ENCODE measurements around the gene SYCP1.
"Not testable (repeated sequence)": the region's sequence is repeated elsewhere in the genome, so short reads cannot be mapped to it uniquely, and the experiment has no call there.

The SYCP1 gene, protein sequence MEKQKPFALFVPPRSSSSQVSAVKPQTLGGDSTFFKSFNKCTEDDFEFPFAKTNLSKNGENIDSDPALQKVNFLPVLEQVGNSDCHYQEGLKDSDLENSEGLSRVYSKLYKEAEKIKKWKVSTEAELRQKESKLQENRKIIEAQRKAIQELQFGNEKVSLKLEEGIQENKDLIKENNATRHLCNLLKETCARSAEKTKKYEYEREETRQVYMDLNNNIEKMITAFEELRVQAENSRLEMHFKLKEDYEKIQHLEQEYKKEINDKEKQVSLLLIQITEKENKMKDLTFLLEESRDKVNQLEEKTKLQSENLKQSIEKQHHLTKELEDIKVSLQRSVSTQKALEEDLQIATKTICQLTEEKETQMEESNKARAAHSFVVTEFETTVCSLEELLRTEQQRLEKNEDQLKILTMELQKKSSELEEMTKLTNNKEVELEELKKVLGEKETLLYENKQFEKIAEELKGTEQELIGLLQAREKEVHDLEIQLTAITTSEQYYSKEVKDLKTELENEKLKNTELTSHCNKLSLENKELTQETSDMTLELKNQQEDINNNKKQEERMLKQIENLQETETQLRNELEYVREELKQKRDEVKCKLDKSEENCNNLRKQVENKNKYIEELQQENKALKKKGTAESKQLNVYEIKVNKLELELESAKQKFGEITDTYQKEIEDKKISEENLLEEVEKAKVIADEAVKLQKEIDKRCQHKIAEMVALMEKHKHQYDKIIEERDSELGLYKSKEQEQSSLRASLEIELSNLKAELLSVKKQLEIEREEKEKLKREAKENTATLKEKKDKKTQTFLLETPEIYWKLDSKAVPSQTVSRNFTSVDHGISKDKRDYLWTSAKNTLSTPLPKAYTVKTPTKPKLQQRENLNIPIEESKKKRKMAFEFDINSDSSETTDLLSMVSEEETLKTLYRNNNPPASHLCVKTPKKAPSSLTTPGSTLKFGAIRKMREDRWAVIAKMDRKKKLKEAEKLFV

GRCh38 chr1:114854693-114855320 lies at the start of gene SYCP1:
SYCP1 (plus strand) TSS chr1:114854863; CDS start chr1:114855465, 602 bp downstream.
- DNase-seq, result peak; percentile 48

- DNase-seq, result no peak
These were observed 34.8 kb upstream of the SYCP1 start for GRCh38 chr1:114819869-114820268.

DNA sequence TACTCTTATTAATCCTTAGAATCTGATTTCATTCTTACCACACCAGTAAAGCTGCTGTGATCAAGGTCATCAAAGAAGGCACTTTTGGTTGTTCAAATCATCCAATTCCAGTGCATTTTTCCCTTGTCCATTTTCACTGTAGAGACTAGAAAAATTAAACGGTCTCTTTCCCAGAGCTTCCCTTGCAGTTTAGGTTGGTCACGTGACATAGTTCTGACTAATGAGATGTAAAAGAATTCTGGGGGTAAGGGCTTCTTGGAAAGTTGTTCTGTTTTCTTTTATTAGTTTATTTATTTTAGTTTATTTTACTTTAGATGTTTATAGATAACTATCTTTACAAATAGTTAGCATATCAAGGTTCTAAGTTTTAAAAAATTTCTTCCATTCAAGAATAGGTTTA lies 34.3 kb upstream of the SYCP1 start:
- no peak for DNase-seq

GRCh38 chr1:114821978-114822377 lies 32.7 kb upstream of the SYCP1 start:
- no peak for DNase-seq

DNA sequence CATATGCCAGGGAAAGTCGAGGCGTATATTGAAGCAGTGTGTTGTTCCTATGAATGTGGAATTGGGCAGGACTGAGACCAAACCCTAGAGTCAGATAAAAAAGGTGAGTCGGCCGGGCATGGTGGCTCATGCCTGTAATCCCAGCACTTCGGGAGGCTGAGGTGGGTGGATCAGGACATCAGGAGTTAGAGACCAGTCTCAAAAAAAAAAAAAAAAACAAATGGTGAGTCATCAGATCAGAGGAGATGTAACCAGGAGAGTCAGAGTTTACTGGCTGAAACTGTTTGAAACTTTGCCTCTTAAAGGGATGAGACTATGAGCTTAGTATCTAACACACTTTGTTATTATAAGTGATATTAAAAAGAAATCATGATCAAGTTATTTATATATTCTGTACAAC lies 26.4 kb upstream of the SYCP1 start:
- no peak for DNase-seq

DNA sequence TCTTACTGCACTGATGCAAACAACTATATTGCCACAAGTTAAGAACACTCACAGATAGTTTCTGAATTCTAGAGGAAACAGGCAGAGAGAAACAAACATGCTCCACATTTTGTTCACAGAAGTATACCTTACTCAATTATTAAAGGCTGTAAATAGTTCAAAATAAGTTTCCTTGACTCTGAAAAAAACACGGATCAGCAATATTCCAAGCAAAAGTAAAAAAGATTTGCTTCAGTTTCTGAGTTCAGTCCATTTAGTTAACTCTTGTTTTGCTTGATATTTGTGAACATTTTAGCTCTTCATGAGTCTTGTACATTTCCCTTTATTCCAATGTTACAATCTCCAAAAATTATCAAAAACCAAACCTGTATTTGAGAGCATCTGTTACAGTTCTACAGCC lies 24.6 kb upstream of the SYCP1 start:
- not testable (repeated sequence) for DNase-seq

GRCh38 chr1:114831276-114831994 lies 23.2 kb upstream of the SYCP1 start:
- no peak for DNase-seq

DNA sequence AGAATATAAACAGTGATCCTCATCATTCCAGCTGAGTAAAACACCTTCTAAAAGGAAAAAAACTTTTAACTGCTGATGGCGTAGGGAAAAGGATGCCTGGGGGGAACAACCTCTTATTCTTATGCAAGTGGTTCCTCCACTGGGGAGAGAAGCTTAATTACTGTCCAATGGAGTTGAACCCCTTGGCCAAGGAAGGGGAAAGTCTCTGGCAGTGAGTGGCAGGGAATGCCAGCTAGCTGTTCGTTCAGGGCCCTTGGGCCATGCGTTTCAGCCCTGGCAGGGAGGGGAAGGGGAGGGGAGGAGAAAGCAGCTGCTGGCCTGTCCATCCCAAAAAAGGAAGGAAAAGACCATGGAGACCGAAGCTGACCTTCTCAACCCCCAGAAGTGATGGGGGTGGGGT lies 22.6 kb upstream of the SYCP1 start:
- no peak for DNase-seq

GRCh38 chr1:114833421-114833820 lies 21.2 kb upstream of the SYCP1 start:
- DNase-seq, result no peak

- DNase-seq, result no peak
These were observed 10.4 kb upstream of the SYCP1 start for GRCh38 chr1:114844270-114844669.

DNA sequence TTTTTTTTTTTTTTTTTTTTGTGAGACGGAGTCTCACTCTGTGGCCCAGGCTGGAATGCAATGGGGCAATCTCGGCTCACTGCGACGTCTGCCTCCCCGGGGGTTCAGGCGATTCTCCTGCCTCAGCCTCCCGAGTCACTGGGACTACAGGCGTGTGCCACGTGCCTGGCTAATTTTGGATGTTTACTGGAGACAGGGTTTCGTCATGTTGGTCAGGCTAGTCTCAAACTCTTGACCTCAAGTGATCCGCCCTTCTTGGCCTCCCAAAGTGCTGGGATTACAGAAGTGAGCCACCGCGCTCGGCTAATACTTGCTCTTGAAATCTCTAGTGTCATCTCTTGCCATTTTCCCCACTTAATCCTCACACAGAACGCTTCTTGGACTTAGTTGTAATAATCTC lies 1.1 kb upstream of the SYCP1 start:
- DNase-seq, result no peak

DNA sequence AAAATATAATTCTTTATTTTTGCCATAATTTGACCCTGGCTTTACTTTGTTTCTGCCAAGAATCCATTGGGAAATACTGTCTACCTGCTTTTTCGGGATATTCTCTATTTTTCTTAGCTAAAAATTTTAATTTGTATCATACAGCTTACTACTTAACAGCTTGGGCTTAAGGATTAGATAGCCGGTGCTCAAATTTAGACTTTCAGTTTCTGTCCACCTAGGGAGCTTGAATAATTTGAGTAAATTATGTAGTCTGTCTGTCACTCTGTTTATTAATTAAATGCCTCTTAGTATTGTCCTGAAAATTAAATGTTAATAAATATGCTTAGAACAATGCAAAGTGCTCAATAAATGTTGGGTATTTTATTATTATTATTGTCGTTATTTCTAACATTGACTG lies 6.7 kb downstream of the SYCP1 start:
- DNase-seq, result no peak

DNA sequence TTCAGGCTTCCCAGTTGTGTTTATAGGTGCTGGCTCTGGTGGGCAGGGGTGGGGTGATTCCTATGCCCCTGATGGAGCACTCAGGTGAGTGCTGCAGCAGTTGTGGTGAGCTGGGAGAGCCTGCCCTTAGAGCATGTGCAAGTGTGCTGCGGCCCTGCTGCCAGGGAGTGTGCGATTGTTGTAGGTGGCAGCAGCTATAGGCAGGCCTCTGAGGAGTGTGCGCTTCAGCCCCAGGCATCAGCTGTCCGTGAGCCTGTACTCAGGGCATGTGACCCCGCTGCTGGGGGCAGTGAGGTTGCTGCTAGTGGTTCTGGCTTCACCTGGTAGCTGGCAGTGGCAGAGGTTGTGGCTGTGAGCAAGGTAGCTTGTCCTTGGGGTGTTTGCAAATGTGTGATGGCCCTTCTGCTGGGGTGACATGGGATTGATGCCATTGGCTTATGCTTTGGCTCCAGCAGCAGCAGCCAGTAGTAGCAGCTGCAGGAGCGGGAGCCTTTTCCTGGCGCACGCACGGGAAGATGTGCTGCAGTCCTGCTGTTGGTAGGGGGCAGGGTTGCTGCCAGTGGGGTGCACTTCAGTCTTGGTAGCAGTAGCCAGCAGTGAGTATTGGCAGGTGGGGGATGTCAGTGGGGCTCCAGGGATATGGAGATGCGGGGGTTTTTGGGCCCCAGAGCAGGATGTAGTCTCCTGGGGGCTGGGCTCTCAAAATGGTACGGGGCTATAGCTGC lies 37.7 kb downstream of the SYCP1 start:
- no peak for DNase-seq

DNA sequence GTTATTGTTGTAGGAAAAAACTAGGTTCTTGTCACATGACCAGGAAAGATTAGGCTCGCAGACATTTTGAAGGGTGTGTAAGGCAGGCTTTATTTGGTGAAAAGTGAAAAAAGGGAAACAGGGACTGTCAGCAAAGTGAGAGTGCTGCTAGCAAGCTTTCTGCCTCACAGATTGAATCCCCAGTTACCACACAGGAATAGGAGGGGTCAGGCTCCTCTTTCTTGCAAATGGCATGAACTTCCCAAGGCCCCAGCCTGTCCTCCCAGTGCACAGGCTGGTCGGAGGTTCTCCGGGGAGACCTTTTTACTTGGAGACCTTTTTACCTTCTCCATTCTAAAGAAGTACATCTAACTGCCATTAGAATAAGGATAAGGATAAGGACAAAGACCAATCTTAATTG lies 42.1 kb downstream of the SYCP1 start:
- no peak for DNase-seq

DNA sequence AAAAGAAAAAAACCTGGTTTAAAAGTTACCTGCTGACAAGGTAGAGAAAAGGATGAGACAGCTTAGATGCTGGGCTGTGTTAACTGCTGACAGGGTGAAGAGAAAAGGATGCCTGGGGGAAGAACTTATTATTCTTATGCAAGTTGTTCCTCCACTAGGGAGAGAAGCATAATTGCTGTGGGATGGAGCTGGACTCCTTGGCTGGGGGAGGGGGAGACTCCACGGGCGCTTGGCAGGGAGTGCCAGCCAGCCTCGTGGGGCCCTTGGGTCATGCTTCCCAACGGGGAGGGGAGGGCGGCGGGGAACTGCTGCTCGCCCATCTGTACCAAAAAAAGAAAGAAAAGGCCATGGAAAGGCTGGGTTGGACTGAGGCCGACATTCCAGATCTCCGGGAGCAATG lies 47.2 kb downstream of the SYCP1 start:
- DNase-seq, result no peak

GRCh38 chr1:114902343-114902742 lies 47.7 kb downstream of the SYCP1 start:
- DNase-seq, result peak; percentile 3

- DNase-seq, result no peak
These were observed 48.8 kb downstream of the SYCP1 start for GRCh38 chr1:114903480-114903879.

- not testable (repeated sequence) for DNase-seq
These were observed 61.1 kb downstream of the SYCP1 start for GRCh38 chr1:114915720-114916119.

DNA sequence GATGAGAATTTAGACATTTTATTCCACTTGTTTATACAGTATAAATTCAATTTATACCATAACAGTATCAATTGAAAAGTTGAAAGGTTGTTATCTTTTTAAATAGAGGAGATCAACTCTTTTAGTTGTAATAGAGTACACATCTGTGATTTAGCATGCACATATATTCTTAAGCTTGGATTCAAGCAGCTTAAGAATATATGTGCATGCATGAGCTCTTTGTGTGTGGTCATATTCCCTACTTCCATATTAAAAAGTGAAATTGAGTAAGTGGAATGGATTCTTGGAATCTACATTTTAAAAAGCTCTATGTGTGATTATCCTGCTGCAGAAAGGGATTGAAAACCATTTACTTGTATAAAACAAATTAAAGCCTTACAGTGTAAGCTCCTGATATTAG lies 71.9 kb downstream of the SYCP1 start:
- no peak for DNase-seq

GRCh38 chr1:114927401-114927800 lies 72.7 kb downstream of the SYCP1 start:
- no peak for DNase-seq

DNA sequence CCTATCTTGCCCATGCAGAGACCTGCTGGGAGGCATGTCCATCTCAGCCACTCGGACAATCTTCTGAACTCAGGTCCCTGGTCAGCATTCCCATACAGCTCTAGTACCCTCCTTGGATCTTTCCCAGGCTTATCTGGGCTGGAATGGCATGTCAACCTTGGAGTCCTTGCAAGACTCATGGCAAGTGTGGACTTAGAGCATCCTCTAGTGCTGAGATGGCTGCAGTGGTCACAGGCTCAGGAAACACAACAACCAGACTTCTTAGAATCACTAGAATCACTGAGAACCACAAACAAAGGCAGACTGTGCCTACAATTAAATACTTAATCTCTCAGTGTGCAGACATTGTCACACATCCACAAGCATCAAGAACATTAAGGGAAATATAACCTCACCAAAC lies 101.9 kb downstream of the SYCP1 start:
- DNase-seq, result no peak

GRCh38 chr1:114959423-114959822 lies 104.8 kb downstream of the SYCP1 start:
- no peak for DNase-seq

Data from retina (tissue), 1 donor.